Islet of Langerhans (tissue), 1 donor: ENCODE results near the gene SSTR4.
"Not testable (repeated sequence)": the region's sequence is repeated elsewhere in the genome, so short reads cannot be mapped to it uniquely, and the experiment has no call there.

ENCODE experiments used
- FAIRE-seq: peaks from one replicate; lab custom pipeline; 2011; peaks lifted over from hg19 to GRCh38; lab: Jason Lieb, UNC

SSTR4 gene

DNA sequence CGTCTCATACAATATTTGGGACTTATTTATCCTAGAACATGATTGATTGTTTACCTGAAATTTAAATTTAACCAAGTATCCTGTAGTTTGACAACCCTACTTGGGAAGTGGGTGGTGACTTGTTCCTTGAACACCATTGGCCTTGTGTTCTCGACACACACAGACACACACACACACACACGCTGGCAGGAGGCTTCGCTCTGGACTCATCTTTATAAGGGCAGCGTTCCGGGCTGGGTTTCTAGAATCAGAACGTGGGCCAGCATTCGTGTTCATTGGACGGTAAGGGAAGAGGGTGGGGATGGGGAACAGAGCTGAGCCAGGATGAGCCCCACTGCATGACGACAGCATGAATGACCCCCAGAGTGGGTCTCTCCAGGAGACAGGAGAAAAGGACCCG lies 16.2 kb upstream of the SSTR4 start:
- FAIRE-seq = no peak

DNA sequence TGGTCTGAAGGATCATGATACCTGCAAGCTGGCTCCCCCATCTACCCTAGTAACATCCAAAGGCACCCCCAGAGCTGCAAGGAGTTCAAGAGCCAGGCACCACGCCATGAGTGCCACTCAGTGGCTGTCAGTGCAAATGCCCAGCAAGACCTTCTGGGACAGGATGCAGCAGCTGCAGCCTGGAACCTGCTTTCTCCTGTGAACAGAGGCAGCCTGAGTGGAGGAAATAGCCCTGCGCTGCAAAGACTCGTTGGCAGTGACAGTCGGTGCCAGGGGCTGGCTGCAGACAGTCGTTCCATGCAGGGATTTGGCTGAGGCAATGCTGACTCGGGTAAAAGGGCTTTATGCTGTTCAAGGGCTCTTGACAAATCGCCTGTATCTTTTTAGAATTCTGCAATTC lies 15.7 kb upstream of the SSTR4 start:
- no peak for FAIRE-seq

GRCh38 chr20:23020230-23021018 lies 14.7 kb upstream of the SSTR4 start:
- FAIRE-seq = no peak

DNA sequence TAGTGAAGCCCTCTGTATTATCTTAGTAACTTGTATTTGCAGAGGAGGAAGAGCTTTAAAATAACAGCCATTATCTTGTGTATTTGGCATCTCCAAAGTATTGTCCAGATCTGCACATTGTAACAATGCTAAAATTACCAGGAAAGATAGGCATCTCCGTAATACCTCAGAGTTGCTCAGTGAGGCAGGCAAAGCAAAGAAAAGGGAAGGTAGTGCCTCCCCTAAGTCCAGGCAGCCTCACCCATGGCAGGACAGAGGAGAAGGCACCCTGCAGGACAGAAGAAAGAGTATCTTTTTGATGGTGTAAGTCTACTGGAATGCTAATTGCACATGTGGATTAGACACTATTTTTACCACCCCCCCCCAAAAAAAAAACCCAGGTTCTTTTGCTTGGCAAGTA lies 13.6 kb upstream of the SSTR4 start:
- no peak for FAIRE-seq

GRCh38 chr20:23021951-23022350 lies 13.2 kb upstream of the SSTR4 start:
- FAIRE-seq = no peak

- no peak for FAIRE-seq
These were observed 12.3 kb upstream of the SSTR4 start for GRCh38 chr20:23022849-23023248.

GRCh38 chr20:23023621-23024177 lies 11.4 kb upstream of the SSTR4 start:
- no peak for FAIRE-seq

DNA sequence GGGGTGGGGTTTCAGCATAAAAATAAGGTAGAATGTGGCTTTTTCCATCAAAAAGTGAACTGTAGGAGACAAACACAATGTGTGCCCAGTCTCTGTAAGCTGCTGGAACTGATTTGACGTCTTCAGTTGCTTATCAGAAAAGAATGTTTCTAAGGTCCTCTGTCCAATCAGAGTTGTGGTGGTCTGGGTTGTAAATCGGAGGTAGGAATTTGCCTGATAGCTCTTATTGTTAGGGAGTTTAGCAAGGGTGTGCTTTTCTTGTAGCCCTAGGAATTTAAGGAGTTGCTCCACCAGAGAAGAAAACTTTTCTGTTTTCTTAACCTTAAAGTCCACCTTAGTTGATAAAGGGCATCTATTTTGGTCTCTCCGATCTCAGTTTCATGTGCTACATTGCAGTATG lies 10.4 kb upstream of the SSTR4 start:
- no peak for FAIRE-seq

- not testable (repeated sequence) for FAIRE-seq
These were observed 9.6 kb upstream of the SSTR4 start for GRCh38 chr20:23025503-23025902.

DNA sequence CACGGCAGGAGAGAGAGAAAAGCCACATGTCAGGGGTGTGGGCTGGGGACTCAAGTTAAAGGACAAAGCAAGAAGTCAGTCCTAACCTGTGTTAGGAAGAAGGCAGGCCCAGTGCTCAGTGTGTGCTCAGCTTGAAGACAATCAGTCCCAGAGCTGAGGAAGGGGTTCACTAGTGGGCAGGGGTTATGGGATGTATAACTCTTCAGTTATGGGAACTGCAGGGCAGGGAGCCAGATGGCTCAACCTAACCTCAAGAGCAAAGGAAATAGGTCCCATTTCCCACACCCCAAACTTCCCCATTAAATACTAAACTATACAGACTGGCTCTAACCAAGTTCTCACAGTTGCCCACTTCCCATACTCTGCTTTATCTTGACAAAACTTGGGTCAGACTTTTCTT lies 7.4 kb upstream of the SSTR4 start:
- no peak for FAIRE-seq

- FAIRE-seq = no peak
These were observed 6.7 kb upstream of the SSTR4 start for GRCh38 chr20:23028392-23028791.

DNA sequence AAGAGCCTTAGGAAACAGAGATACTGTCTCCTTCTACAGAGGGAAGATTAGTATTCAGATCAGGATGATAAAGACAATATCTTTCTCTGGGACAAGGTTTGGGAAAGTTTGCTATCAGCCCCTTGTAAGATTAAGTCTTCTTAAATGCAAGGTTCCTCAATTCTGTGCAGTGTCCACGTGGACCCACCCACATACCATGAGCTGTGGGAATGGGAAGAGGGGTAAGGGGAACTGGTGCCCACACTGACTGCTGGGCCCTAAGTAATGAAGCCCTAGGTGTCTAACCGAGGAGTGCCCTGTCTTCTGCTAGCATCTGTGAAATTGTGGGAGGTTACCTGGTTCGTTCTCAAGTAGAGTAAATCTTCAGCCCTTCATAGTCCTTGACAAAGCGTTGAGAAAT lies 5.8 kb upstream of the SSTR4 start:
- FAIRE-seq = no peak

- FAIRE-seq = no peak
These were observed 3.8 kb upstream of the SSTR4 start for GRCh38 chr20:23031346-23031745.

- no peak for FAIRE-seq
These were observed 2.9 kb upstream of the SSTR4 start for GRCh38 chr20:23032056-23032749.

GRCh38 chr20:23032750-23033078 lies 2.4 kb upstream of the SSTR4 start:
- FAIRE-seq = no peak

DNA sequence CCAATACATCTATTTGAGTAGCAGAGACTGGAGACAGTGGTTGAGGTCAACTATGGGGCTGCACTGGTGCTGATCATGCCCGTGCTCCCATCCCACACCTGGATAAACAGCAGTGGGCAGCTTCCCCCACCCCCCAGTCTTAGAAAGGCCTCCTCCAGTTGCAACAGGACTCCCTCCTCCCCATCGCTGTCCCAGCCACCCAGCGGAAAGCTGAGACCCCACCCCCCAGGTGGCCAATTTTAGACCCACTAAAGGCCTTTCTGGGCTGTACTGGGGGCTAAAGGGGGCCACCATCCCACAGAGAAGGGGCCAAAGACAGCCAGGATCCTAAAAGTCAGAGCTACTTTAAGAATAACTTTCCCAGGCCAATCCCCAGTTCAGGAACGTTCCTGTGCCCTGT lies 1.2 kb upstream of the SSTR4 start:
- no peak for FAIRE-seq

GRCh38 chr20:23035731-23036130 lies 619 bp downstream of the SSTR4 start:
- no peak for FAIRE-seq

DNA sequence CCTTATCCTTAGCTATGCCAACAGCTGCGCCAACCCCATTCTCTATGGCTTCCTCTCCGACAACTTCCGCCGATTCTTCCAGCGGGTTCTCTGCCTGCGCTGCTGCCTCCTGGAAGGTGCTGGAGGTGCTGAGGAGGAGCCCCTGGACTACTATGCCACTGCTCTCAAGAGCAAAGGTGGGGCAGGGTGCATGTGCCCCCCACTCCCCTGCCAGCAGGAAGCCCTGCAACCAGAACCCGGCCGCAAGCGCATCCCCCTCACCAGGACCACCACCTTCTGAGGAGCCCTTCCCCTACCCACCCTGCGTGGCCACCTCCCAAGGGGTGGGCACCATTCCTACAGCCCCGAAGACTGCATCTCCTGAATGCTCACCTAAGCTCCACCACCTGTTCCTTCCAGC lies 1.3 kb downstream of the SSTR4 start:
- no peak for FAIRE-seq

DNA sequence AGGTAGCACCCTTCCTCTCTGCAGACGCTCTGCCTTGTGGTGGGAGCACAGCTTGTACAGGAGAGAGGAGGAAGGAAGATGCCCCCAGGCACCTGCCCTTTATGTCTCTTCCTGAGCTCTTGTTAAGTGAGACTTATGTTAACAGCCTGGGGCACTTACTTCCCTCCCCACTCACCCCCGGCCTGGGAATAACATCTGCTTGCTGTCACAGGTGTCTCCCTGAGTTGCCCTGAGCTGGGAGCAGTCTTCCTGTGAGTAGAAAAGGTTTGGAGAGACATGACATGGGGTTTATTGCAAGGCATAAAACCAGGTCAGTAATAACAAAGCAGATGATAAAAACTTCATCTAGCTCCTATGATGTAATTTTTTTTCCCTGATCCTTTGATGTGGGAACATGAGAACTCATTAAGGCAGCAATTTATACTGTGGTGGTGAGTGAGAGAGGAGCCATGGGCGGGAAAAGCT lies 1.9 kb downstream of the SSTR4 start:
- no peak for FAIRE-seq

DNA sequence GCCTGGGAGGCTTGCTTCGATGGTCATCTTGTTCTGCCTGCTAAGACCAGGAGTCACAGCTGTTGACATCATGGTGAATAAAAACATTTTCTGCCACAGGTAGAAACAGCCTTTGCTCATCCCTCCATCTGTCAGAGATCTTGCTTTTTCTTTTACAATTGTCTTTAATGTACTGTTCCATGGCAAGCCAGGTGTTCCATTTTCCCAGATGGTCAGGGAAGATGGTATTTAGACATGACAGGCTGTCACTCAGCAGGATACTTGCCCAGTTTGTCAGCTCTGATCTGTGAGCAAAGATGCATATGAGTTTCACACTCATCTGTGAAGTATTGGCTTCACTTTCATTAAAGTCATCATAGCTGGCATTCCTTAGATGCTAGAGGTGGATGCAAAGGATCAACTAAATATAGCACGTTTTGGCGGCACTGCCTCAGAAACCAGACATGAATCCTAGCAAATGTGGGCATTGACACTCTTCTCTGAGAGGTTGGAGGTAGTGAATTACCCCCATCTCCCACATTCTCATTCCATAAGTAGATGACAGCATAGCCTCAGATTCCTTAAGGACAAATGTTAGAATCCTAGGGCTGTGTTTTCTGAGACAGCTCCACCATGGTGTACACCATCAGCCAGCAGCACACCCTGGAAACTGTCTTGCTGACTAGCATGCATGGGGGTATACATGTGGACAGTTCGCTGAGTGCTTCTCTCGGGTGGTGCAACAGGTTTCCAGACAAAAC lies 4.2 kb downstream of the SSTR4 start:
- FAIRE-seq = no peak

- FAIRE-seq = no peak
These were observed 4.9 kb downstream of the SSTR4 start for GRCh38 chr20:23039885-23040508.

DNA sequence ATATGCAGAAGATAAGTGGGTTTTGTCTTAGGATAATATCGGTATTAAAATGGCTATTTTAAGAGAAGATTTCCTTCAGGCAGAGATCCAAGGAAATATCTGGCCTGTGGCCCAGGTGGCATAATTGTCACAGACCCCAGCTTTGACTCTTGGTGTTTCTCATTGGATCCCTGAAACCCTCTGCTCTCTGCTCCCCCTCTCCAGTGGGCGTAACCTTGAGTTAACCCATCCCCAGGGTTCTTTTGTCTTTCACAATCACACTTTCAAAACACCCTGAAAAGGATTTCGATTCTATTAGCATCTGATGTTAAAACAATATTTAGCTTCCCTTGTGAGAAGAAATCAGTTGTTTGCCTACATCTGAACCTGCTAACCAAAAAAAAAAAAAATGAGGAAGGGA lies 7.2 kb downstream of the SSTR4 start:
- FAIRE-seq = no peak

GRCh38 chr20:23043376-23043775 lies 8.3 kb downstream of the SSTR4 start:
- FAIRE-seq = no peak
